ENCODE measurements around the gene LMNTD1.

Gene LMNTD1

DNA sequence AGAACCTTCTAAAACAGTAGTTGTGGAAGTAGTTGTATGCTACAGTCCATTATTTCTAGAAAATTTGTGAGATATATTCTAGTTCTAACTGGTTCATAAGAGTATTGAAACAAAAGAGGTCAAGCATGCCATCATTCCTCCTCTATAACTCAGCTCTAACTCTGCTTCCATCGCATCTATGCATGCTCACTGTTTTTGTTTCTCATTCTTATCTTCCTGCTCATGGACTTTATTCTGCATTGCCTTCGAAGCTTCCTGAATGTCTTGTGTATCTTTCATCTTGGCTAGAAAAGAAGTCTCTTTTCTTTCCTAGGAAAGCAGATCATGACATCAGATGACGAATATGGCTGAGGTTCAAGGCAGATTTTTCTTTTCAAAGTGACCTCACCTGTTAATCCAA lies 402 bp downstream of the LMNTD1 start:
- DNase-seq (ENCODE audit: low read depth) = no peak

DNA sequence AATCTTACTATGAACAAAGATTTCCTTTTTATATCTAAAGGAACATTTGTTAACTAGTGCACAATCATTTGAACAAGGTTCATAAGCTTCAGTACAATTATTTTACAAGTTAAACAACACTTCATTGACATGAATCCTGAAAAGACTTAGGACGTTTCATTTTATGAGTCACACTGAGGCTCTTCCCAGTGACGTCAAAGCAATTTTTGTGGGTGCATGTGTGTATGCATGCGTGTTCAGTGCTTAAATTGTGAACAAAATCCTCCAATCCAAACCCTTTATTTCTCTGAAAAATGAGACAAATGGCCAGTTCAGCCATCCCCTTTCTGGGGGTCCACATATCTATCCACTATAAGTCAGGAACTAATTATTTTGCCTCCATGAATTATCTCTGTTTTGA lies 2.9 kb downstream of the LMNTD1 start:
- DNase-seq (ENCODE audit: low read depth) = no peak

DNA sequence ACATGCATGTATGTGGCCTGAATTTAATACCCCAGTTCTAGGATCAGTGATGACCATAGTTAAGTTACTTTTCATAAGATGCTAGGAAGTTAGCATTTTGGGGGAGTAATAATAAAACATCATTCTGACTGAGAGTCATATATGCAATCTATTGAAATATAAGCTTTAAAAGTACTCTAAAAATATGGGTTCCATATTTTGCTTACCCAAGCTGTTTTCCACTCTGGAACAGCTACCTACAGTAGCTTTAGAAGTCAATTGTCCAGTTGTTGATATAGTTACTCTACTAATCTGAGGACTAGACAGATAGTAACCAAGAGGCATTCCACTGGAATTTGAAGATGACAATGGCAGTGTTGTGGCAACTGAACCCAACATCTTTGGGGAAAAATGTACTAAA lies 4.0 kb downstream of the LMNTD1 start:
- no peak for DNase-seq (ENCODE audit: low read depth)

DNA sequence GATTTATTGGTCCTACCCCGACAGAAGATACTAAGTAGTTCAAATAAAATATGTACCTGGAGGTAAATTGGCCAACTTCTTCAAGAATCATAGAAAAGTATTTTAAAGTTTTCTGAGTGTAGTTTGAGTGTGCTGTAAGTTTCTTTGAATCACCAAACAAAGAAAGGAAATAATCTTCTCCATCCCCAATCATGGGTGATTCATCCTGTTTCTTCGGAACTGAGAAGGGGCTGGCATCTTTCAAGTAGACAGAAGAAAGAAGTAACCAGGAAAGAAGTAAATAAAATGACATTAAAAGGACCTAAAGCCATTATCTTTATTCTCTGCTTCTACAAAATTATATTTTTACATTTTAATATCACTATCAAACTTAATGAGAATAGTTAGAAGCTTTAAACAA lies 6.8 kb downstream of the LMNTD1 start:
- DNase-seq (ENCODE audit: low read depth) = no peak

DNA sequence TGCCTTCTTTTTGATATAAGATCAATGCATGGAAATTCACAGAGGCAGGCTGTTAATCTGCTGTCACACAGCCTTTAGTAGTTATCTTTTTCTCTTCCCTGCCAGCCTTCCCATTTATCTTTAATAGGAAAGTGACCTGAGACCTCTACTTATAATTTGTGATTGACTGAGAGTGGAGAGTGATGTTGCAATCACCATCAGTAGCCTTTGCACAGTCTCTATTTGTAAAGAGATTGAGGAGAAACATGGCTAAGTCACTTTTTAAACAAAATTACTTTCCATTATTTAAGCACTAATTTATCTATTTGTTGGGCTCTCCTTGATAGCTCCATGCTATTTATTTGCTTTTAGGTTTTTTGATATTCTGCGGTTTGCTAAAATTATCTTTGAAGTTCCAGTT lies 19.9 kb downstream of the LMNTD1 start:
- no peak for DNase-seq (ENCODE audit: low read depth)

DNA sequence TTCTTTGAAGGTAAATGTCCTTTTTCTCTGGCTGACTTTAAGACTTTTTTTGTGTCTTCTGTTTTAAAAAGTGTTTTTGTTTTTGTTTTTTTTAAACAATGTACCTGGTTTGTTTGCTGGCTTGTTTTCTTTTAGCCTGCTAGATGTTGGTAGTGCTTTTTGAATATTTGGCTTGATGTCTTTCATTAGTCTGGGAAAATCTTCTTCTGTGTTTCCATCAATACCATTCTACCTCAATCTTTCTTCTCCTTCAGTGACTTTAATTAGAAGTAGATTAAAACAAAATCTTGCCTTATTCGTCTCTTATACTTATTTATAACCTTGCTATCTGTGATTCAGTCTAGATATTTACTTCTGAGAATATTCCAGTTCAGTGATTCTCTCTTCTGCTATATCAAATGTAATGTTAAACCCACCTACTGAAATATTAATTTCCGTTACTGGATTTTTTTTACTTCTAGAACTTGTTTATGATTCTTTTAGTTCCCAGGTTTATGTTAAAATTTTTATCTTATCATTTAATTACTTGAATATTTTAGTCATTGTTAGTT lies 21.5 kb downstream of the LMNTD1 start:
- no peak for DNase-seq (ENCODE audit: low read depth)

DNA sequence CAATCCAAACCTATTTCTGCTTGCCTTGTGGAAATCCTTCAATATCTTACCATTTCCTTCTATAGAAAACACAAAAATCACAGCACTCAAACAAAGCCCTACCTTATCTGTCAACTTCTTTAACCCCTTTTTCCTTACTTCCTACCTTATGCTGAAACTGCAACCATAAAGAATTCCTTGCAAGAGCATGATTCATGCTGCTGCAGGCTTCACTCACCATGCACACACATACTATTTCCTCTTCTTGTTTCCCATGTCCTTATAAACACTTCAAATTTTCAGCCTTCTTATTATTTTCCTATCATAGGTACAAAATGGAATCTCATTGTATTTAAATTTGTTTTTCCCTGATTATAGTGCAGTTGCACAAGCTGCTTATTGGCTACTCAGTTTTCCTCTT lies 23.3 kb downstream of the LMNTD1 start:
- no peak for DNase-seq (ENCODE audit: low read depth)

DNA sequence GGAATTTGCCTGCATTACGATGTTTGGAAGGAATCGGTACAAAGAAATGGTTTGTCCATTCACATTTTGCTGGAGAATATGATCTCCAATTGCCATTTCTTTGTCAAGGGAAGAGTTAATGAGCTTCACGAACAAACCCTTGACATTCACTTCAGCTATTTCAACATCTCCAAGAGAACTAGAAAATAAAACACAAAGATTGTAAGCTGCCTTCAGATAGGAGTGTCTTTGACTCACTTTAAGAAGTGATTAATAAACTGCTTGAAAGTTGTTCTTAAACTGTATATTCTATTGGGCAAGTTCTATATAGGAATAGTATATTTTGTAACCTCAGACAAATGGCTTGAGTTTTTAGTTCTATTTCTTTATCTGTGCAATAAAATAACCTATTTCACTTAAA lies 26.3 kb downstream of the LMNTD1 start:
- DNase-seq (ENCODE audit: low read depth) = no peak

DNA sequence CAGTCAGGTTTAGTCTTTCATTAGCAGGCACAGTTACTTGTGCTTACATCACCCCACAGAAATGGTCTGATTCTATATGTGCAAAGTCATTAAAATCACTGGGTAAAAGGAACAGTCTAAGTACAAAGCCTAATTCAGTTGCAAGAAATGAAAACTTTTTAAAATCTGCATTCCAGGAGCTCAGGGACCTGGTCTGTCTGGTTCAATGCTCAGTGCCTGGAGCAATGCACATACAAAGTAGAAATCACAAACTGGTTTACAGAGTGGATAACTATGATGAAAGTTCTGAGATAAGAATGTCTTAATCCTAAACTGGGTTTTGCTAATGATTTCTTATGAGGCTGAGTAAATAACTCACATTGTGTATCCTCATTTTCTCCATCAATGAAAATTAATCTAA lies 28.7 kb downstream of the LMNTD1 start:
- no peak for DNase-seq (ENCODE audit: low read depth)

DNA sequence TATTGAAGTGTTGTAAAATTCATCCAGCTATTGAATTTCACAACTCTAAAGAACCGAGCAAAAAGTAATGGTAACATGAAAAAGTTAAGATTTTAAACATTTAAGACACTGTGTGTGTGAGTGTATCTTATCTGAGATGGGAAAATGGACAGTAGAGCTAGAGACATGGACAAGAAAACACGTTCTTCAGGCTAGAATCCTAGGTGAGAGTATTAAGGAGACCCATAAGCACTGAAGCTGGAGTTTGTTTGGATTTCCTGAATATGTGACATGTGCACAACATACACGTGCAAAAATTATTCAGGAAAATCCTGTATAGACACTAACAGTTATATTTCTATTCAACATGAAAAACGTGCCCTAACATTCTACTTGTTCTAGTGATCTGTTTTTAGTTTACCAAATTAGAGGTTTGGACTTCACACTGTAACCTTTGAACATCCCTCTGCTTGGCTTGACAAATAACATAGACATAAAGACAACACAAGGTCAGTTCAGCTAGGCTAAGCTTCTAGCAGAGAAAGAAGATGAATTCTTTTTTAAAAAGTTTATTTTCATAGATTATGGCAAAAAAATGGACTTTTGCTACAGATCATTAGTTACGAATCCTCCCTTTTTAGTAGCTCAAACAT lies 31.3 kb downstream of the LMNTD1 start:
- no peak for DNase-seq (ENCODE audit: low read depth)

DNA sequence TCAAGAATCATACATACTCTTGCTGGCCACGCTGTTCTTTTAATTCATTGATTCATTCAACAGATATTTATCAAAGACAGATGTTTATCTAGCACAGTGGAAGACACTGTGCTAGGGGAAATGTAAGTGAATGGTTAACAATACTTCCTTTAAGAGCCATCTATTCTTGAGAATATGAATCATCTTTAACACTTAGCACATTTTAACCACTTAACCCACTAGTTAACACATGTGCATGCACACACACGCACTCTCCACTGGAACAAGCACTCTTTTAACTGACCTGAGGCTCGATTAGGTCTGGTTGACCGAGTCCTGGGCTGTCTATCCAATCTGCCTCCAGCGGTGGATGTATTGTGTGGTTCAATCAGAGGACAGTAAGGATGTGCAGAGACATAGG lies 34.6 kb downstream of the LMNTD1 start:
- DNase-seq (ENCODE audit: low read depth) = no peak

DNA sequence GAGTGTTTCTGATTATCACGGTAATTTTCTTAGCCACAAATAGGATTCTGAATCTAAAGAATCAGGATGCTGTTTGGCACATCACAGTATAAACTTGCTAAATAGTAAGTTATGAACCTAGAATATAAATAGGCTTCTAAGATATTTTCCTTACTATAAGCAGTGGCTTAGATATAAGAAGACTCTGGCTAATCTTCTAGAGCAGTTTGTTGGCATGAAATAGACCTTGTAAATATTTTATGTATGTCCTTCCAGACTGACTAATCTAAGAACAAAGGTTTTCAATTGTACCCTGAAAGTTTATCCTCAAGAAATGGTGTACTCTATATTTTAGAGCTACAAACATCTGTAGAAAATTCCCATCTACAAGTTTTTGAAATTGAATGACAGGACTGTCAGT lies 48.3 kb downstream of the LMNTD1 start:
- DNase-seq (ENCODE audit: low read depth) = no peak

DNA sequence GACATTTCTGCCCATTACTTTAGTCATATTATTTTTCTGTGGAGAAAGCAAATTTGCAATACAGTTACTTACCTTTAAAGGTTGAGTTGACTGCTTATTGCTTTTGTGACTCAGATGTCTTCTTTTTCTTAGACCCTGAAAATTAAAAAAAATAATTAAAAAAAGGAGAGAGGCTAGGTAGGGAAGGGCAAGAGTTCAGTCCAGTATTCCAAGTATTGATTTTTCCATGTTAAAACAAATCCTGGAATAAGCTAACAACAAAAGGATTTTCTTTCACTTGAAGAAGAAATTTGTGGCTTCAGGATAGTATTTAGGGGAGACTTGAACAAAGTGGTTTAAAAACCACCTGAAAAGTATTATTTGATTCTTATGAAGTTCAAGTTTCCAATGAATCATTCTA lies 49.4 kb downstream of the LMNTD1 start:
- DNase-seq (ENCODE audit: low read depth) = no peak

DNA sequence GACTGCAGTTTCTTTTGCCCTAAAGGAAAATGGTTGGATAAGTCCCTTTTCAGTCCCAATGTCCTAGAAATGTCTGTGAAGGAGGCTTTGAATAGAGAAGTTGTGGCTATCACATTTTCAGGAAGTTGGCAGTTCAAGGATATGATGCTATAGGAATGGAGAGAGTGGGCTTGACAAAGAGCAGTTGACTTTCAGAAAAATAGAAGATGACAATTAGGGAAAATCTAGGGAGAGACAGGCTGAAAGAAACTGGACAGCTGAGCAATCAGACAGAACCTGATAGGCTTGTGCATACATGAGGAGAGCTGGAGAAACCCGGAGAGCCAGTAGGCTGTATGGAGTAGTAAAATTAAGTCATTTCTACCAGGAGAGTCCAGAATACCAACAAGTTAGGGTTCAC lies 50.5 kb downstream of the LMNTD1 start:
- no peak for DNase-seq (ENCODE audit: low read depth)

DNA sequence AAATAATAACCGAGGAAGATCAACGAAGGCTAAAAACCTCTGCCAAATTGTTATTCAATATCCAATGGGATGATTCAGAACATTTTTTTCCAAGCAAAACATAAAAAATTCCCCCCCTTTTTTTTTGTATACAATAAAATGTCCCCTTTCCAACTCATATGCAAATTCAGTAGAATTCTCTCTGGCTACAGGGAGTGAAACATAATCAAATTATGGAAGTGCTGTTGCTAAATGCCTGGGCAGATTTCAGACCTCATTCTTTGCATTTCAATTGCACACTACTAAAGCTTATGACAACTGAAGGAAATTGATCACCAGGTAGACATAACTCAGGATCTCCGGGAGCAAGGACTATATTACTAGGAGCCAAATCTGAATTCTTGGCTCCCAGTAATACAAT lies 51.0 kb downstream of the LMNTD1 start:
- no peak for DNase-seq (ENCODE audit: low read depth)

DNA sequence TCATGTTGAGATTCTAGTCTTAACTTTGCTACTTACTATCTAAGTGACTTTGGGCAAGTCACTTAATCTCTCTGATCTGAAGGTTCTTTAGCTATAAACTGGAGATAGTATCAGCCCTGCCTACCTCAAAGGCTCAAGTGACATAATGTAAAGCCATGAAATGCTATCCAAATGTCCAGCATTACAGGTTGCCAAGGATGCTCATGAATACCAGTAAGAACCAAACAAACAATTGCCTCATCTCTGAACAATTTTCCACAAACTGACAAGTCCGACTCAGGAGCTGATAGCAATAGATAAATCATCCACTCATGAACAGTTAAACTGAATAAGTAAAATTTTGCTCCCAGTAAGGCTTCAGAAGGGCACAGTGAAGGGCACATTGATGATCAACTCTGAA lies 51.5 kb downstream of the LMNTD1 start:
- DNase-seq (ENCODE audit: low read depth) = no peak

DNA sequence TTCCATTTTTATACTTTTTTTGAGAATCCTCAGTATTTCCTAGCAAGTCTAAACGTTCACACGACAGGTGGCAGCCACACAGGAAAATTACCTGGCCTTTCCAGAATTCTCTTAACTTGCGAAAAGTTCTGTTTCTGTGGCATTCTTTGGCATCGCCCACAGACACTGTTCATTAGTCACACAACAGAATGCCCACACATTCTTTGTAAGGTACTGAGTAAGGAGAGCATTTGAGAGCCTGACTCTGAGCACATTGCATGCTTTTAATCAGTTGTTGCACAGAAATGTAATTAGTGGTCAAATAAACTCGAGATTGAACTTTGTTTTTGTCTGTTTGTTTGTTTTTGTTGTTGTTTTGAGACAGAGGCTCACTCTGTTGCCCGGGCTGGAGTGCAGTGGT lies 52.4 kb downstream of the LMNTD1 start:
- DNase-seq (ENCODE audit: low read depth) = no peak

DNA sequence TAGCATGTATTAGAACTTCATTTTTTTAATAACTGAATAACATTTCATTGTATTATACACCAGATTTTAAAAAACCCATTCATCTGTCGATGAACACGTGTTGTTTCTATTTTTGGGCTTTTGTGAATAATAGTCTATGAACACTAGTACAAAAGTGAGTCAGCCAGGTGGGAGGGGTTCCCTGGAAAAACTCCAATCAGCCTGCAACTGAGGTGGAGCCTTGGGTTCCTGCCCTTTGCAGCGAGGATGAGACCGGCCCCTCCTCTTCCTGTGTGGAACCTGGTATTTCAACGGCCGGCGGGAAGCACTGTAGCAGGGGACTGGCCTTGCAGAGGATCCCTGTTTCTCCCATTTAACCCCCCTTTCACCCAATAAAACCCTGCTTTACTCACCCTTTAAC lies 56.1 kb downstream of the LMNTD1 start:
- no peak for DNase-seq (ENCODE audit: low read depth)

DNA sequence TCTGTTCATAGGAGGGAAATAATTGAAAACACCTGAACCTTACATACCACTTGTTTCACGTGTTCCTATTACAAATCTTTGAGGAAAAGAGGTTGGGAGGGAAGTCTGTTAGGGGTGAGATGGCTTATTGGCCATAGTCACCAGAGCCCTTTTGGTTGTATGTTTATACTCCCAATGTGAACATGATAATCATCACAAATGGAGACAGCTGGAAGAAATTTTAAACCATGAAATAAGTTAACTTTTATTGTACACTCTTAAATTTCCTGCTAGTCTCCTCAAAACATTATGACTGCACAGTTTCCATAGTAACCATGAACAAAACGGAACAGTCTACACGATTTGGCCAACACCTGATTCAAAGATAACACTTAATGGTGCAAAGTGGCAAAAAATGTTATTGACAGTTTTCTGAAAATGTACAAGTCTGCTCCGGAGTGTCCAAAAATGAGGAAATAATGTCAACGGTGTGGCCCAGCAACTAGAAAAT lies 56.9 kb downstream of the LMNTD1 start:
- no peak for DNase-seq (ENCODE audit: low read depth)

DNA sequence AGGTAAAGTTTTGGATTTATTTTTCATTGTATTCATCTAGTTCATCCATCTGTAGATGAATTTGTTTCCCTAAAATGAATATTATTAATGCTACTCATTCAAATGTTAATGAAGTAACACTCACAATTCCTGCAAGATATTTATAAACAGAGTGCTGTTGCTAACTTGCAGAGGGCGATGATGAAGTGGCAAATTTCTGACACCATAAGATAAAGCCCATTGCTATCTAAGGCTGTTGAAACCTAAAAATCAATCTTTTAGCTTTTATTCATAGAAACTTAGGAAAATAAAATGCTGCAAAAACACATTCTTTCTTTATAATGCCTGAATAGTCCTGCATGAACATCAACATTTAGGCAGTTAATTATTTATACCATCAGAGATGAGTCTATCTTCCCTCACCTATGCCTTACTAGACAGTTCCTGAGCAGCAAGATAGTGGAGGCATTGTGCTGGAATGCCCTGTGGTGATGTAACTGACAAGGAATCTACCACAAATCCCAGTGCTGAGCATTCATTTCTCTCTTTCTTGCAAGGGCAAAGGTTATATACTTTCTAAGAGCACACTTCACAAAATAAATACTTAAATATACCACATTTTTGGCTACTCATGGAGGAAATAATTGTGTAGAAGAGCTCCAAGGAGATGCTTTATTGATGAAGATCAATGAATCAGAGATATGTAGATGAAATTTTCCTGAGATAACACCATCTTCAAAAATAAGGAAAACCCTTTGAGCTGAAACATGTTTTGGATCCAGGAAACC lies 57.6 kb downstream of the LMNTD1 start:
- no peak for DNase-seq (ENCODE audit: low read depth)

DNA sequence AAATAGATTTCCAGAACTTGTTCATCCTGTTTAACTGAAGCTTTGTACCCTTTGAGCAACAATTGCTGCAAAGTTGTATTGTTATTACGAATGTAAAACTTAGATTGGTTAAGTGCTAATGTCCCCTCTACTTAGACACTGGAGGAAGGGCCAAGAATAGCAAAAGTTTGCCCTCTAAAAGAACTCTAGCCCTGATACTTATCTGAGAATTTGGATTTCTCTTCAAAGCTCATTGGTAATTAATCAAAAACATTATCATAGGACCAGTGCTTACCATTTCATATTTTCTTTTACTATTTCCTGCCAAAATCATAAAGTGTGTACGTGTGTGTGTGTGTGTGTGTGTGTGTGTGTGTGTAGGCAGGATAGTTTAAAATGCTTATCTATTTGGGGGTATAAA lies 58.2 kb downstream of the LMNTD1 start:
- no peak for DNase-seq (ENCODE audit: low read depth)

DNA sequence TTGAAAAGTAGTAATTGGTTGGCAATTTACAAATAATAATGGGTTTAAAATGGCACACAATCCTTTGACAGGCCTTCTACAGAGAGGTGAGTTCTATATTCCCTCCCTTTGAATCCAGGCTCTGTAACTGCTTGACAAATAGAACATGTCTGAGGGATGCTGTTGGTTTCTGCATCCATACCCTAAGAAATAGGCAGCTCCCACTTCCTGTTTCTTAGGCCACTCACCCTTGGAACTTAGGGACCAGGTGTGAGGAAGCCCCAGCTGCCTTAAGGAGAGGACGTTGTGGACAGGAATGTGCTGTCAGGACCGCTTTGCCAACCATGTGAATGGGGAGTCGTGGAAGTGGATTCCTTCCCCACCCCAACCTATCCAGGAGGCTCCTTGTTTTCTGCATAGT lies 59.4 kb downstream of the LMNTD1 start:
- no peak for DNase-seq (ENCODE audit: low read depth)

DNA sequence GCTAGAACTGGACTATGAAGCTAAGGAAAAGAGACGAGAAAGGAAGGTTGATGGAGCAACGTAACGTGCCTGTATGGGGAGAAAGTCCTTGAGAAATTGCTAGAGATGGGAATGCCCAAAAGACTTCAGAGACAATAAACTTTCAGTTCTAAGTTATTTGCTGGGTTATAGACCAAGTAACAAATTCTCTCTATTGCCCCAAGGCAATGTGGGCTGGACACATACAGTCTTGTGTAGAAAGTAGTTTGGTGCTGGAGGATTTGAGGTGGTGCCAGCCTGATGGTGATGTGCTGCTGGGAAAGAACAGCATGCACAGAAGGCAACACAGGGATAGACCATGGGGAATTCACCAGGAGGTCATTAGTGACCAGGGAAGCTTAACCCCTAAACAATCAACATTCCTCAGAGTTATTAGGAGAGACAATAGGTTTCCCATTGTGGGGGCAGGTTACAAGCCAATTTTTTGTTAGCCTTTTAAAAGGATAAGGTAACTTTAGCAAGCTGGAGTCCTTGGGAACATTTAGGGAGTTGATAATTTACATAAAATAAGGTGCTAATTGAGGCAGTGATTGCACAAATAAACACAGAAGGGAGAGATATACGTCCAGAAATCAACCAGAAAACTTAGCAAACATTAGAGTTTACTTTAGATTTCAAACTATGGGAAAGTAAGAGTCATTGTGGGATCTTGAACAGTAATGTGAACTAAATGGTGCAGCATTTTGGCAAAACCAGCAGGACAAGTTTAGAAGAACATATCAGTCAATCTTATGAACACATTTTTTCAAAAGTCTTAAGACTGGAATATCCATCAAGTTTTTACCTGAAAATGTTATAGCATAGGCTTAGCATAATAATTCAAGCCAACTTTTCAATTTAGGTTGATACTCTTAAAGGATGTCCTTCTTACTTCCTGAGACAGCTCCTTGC lies 61.4 kb downstream of the LMNTD1 start:
- DNase-seq (ENCODE audit: low read depth) = no peak
